ENCODE results near the gene HSPG2. TPM values are rescaled to one million over a fixed set of nuclear protein-coding genes. Genes with fewer than 3 reads are reported as not detected.

HSPG2 gene
- total and polyA plus RNA-seq, 2 of the 13 experiments (the other 11 are each of a cell fraction or from before 2014, with no cell fraction given): 9.1 to 13.1 TPM

GRCh38 chr1:21854751-21855131 is 82.4 kb downstream of the HSPG2 start:
- no peaks in the 10 kb centered on the region for H4K20me1 ChIP-seq (ENCODE audit: insufficient read depth, low read length)
- H2AFZ ChIP-seq (ENCODE audit: low read length): no peak overlapping the region
- H3K4me2 ChIP-seq (ENCODE audit: low read depth, low read length): no peak overlapping the region
- no peak overlapping the region for H3K9ac ChIP-seq (ENCODE audit: insufficient read depth, low read depth, low read length)
- H3K27ac ChIP-seq (ENCODE audit: extremely low read length, insufficient read depth, low read length): no peak overlapping the region
- DNase-seq (ENCODE audit: low spot score) (no peak), ATAC-seq (no peak; the same call in 2 of the 3 replicates), FAIRE-seq (no peak)
- no peaks in the 10 kb centered on the region for H3K9me3 ChIP-seq (ENCODE audit: low read length)
- no peaks in the 10 kb centered on the region for H3K79me2 ChIP-seq (ENCODE audit: insufficient read depth, low read length)
- POLR2A ChIA-PET: no interaction called here
- TF ChIP-seq ZNF460 (CRISPR knock-in tag; IDR thresholded peaks at IDR 0.05; ENCODE audit: borderline replicate concordance) (no peak), ZKSCAN1 (IDR thresholded peaks at IDR 0.05; ENCODE audit: low read length) (no peak), NFE2 (CRISPR knock-in tag; IDR thresholded peaks at IDR 0.05) (no peak), ZNF598 (CRISPR knock-in tag; IDR thresholded peaks at IDR 0.05; ENCODE audit: borderline replicate concordance) (no peak), CREB3 (CRISPR knock-in tag; IDR thresholded peaks at IDR 0.05) (no peak), ZNF30 (CRISPR knock-in tag; IDR thresholded peaks at IDR 0.05) (no peak), IRX3 (CRISPR knock-in tag; IDR thresholded peaks at IDR 0.05; ENCODE audit: borderline replicate concordance, low read depth) (no peak), ZNF3 (CRISPR knock-in tag; IDR thresholded peaks at IDR 0.05) (no peak), HDAC2 (CRISPR knock-in tag; IDR thresholded peaks at IDR 0.05) (no peak), ZNF431 (CRISPR knock-in tag; IDR thresholded peaks at IDR 0.05; ENCODE audit: borderline replicate concordance, low read depth) (no peak), ZNF605 (CRISPR knock-in tag; IDR thresholded peaks at IDR 0.05) (no peak), ZNF510 (CRISPR knock-in tag; IDR thresholded peaks at IDR 0.05; ENCODE audit: low read depth) (no peak), HOXA5 (CRISPR knock-in tag; IDR thresholded peaks at IDR 0.05) (no peak), THRA (CRISPR knock-in tag; IDR thresholded peaks at IDR 0.05; ENCODE audit: borderline replicate concordance) (no peak), DNMT1 (CRISPR knock-in tag; IDR thresholded peaks at IDR 0.05) (no peak), ZNF264 (CRISPR knock-in tag; IDR thresholded peaks at IDR 0.05) (no peak), ZNF17 (CRISPR knock-in tag; IDR thresholded peaks at IDR 0.05) (no peak)
- H3K36me3 ChIP-seq (replicated peaks in 1 of 2; ENCODE audit: control insufficient read depth in 1 of 2, insufficient read depth in 2 of 2, low read length in 2 of 2): peaks cover 27 to 55% of the 10 kb centered on the region in 2 experiments; a peak in 4 of 5 replicates
- H3K27me3 ChIP-seq (ENCODE audit: control insufficient read depth in 1 of 2, insufficient read depth in 2 of 2, low read length in 2 of 2): no peaks in the 10 kb centered on the region
- H3K4me1 ChIP-seq (ENCODE audit: insufficient read depth, low read length): peaks cover 13% of the 10 kb centered on the region
- H3K4me3 ChIP-seq (replicated peaks in 1 of 3; ENCODE audit: insufficient read depth in 1 of 3, low read depth in 2 of 3, low read length in 3 of 3): no peak overlapping the region
- 96% methylated on average over 8 of the region's 13 CpGs for WGBS (ENCODE audit: low lambda C conversion rate)
- intact Hi-C loops (cut with micrococcal nuclease; ENCODE audit: unreplicated experiment): no loop called here
- in situ Hi-C loops (cut with HindIII; ENCODE audit: extremely low pct_ligation_motif_present, low pct_unique_long_range_greater_than_20kb): no loop called here
- CTCF ChIA-PET (ENCODE audit: low intra/inter-chr PET ratio, low total read pairs): no interaction called here
- no TSS peak for BruUV-seq (replicated peaks)
